Measurements from ENCODE around the gene ETV4.
"Not testable (repeated sequence)": the region's sequence is repeated elsewhere in the genome, so short reads cannot be mapped to it uniquely, and the experiment has no call there.

The ETV4 gene

GRCh38 chr17:43509440-43509839 lies 36.7 kb downstream of the ETV4 start:
- not testable (repeated sequence) for DNase-seq

DNA sequence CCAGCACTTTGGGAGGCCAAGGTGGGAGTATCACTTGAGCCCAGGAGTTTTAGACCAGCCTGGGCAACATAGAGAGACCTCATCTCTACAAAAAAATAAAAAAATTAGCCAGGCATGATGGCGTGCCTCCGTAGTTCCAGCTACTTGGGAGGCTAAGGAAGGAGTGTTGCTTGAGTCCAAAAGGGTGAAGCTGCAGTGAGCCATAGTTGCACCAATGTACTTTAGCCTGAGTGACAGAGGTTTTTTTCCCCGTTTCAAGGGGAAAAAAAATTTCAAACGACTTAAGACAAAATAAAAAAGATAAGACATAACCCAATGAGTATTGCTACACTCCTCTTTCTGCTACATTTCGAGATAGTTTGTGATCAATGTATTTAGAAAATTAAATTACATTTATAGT lies 55.5 kb downstream of the ETV4 start:
- DNase-seq = no peak

DNA sequence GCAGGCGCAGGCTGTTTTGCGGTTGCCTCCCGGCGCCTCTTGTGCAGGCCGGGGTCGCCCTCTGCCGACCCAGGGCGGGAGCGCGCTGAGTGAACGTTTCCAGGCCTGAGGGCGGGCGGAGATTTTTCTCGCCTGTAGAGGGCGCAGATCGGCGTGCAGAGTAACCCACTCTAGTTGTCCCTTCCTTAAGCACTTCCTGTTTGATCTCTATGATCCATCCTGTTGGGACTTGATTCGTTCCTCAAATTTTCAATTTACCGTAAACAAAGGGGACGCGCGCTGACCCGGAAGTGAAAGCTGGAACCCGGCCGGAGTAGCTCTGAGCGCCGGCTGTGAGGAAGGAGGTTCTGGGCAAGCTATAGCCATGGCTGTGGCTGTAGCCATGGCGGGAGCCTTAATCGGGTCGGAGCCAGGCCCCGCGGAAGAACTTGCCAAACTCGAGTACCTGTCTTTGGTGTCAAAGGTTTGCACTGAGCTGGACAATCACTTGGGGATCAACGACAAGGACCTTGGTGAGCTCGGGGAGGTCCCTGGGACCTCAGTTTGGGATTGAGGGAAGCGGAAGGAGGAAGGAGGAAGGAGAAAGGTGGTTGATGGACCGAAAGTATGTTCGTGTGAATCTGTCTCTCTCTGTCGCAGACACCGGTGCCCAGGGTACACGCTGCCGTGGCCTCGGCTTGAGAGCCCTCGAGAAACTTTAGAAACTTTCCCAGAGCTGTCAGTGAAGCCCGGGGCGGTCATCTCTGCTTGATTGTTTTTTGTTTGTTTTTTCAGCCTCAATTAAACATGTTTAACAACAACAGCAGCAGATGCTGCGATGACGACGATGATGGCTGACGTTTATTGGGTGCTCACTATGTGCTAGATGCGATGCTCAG lies 62.2 kb downstream of the ETV4 start, which contains the start of gene DHX8:
DHX8 (plus strand) TSS at position 302 of the 878 bp plus-strand sequence; CDS start at position 365, 63 bp downstream.
- DNase-seq = peak; percentile 97

GRCh38 chr17:43482103-43483012 lies 63.8 kb downstream of the ETV4 start:
- no peak for DNase-seq

- no peak for DNase-seq
These were observed 66.2 kb downstream of the ETV4 start for GRCh38 chr17:43479948-43480347.

Data from NCI-H2029 (cell line).